NCI-H510A (cell line): ENCODE results near the gene PPP1R12B.
"Not testable (repeated sequence)": the region's sequence is repeated elsewhere in the genome, so short reads cannot be mapped to it uniquely, and the experiment has no call there.

Experiments used
- DNase-seq: peaks from one replicate; lab custom pipeline; 2025; lab: John Stamatoyannopoulos, UW

PPP1R12B gene

DNA sequence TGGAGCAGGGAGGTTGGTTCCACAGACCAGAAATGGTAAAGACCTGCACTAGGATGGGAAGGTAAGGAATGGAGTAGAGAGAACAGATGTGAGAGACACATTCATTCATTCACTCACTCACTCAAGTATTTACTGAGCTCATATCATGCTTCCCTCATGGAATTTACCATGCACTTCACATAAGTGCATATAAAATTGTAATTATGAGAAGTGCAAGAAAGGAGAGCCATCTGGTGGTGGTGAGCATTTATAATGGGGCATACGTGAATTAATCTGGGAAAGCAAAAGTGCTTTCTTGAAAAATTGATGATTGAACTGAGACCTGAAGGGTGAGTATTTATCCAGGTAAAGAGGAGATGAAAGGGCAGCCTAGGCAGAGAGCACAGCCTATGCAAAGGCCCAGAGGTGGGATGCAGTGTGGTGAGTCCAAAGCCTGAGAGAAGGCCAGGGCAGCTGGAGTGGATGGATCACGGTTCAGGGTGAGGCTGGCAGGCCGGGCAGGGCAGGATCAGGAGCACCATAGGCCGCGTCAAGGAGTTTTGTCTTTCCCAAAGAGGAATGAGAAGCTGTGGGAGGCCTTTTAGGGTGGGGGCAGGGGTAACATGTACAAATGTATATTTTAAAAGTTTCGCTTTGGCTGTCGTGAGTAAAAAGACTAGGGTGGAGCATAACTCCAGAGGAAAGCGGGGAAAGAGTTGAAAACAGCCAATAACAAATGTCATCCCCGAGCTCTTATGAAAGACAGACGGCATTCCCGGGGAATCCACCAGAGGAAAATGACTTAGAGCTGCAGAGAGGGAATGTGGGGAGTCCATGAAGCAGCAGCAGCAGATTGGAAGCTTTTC lies 266.1 kb downstream of the PPP1R12B start:
- DNase-seq: not testable (repeated sequence)

DNA sequence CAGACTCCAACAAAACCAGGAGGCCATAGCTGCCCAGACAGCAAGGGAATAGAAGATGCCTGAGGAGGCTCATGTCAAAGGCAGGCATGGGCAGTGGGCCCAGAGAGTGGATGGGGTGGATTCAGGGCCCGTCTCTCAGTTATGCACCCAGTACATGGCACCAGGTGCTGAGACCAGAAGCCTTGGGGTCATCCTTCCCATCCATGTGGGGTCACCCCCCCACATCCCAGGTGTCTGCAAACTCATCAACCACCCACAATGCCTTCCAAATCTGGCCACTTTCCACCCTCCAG lies 266.7 kb downstream of the PPP1R12B start:
- DNase-seq: not testable (repeated sequence)

DNA sequence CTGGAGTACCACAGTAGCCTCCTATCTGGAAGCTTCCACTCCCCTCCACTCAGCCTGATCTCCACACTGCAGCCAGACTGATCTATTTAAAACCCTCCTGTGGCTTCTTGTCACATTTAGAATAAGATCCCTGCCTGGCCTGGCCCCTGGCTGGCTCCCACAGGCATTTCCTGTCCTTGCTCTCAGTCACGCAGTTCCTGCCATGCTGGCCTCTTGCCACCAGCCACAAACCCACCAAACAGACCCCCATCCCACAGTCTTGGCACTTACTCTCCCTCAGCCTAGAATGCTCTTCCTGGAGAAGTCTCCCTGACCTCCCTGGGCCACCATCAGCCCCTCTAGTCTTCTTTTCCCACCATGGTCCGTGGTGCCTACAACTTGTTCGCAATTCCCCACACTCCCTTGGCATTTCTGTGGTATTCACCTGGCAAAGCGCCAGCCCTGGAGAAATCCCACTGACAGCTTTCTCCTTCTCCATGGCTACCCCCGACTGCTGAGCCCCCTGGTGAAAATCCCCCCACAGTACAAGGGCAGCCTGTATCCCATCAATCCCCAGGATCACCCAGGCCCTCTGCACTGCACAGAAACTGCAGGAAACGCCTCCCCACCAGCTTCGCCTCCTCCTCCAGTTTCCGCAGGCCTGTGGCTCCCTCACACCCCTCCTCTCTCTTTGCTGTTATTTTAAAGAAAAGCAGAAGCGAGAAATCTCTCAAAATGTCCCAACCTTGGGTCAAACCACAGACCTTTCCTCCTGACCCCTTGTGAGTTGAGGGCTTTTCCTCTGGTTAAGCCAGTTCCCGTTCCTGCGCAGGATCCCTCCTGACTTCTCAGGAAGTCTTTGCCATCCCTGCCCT lies 267.2 kb downstream of the PPP1R12B start:
- no peak for DNase-seq

DNA sequence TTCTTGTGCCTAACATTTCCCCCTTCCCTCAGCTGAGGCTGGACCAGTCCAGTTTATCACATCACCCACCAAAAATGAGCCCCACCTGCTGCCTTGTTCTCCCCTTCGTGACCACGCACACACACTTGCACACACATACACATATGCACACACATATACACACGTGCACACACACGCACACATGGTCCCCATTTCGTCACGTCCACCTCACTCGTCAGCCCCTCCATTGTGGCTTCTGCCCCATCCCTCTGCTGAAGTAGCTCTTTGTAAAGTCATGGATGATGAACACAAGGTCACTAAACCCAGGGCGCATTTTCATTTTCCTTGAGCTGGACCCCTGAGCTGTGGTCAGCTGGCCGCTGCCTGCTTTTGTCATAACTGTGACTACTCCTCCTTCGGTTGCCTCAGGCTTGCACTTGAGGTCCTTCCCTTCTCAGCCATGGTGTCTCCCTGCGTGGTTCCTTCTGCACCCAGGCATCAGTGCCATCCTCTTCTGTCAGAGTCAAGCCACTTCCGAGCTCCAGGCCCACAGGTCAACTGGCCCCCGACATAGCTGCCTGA lies 267.9 kb downstream of the PPP1R12B start:
- DNase-seq: no peak

DNA sequence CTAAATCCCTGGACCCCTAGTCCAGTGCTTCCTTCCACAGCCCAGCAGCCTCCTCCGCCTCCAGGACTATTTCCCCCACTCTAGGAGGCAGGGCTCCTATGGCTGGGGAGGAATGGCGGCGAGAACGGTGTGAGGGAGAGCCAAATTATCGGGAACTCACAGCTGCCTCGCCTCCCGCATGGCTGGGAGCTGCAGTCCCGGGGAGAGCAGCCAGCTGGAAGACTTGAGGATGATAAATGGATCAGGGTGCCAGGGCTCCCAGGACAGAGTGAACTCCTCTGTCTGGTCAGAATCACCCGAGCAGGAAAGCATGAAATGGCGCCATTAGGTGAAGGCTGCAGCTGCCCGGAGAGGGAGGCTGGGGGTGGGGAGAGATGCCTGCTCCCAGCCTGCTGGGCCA lies 270.5 kb downstream of the PPP1R12B start:
- not testable (repeated sequence) for DNase-seq

DNA sequence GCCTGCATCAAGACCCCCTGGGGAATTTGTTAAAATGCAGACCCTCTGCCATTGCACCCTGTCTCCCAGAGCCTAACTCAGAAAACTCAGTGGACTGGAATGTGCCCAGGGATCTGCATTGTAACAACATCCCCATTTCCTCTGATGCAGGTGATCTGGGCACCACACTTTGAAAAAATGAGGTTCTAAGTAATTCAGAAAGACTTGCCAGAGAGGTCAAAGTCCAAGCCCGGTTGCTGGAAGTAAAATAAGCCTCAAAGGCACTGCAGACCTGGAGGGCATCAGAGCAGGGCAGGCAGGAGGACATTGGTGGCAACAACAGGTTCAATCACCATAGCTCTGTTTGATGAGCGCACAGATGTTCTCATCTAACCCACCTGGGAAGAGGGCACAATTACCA lies 271.0 kb downstream of the PPP1R12B start:
- no peak for DNase-seq

DNA sequence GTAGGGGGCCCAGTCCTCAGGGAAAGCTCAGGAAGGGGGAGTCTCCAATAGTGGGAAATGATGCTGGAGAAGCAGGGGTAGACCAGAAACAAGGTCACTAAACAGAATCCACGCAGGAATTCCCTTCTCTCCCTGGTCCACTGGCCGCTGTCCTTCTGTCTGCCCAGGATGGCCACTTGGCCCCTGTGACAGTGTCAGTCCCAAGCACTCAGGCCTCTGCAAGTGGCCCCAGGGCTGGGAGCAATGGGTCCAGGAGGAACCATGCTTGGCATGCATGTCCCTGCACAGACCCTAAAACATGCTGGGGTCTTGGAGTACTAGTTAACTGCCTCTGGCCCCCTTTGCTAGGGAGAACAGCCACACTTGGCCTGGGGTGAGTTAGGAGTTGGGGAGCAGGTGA lies 271.5 kb downstream of the PPP1R12B start:
- DNase-seq: not testable (repeated sequence)

DNA sequence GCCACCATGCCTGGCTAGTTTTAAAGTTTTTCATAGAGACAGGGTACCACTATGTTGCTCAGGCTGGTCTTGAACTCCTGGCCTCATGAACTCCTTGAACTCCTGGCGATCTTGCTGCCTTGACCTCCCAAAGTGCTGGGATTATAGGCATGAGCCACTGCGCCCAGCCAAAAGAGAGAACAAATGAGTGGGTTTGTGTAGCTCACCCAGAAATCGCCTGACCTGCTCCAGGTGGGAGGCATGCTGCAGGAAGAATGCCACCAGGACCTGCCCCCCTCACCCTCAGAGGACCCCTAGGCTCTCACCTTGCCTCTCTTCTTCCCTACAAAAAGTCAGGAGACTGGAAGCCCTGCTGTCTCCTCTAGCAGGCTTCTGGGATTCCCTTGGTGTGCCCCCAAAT lies 272.9 kb downstream of the PPP1R12B start:
- no peak for DNase-seq

DNA sequence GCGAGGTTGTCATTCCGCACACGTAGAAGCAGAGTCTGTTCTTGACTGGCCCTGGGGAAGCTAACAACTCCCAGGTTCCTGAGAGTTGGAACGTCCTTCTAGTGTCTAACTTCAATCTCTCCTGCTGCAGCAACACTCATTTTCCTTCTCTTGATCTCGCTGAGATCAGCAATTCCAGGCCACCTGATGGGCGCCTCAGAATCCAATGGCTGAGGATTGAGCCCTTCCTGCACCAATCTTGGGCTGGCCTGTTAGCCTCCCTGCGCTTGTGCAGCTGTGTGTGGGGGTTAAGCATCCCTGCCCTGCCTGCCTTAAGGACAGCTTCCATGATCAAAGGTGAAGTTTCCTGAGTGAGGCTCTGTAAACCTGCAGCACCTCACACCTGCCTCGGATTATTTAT lies 273.9 kb downstream of the PPP1R12B start:
- no peak for DNase-seq

DNA sequence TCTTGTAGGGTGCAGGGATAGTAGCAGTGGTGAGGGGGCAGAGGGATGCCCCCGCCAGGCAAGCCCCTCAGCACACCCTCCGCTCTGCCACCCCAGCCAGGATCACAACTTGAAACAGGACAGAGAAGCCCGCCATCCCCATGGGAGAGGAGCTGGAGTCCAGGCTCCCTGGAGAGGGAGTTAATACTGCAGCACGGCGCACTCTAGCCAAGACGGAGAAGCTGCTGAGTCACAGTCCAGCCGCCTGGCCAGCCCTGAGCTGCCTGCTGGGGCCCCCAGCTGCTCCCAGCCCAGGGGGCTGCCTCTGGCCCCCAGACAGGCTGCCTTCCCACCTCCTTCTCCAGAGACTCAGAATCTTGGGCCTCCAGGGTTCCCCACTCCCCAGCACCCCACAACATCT lies 274.6 kb downstream of the PPP1R12B start:
- no peak for DNase-seq

DNA sequence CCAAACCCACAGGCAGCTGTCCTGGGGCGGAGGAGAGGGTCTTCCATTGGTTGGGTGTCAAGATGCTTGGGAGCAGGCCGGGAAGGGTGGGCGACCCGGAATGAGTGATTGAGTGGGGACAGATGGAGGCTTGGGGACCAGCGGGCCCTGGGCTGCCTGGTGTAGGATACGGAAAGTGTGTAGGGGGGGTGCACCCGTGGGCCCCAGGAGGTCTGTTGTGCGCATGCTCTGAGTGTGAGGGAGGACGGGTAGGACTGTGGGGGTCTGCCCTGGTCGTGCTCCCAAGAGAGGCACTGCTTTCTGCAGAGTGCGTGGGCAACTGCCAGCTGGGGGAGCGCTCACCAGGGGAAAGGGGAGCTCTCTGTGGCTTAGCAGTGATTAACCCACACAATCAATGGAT lies 275.0 kb downstream of the PPP1R12B start:
- DNase-seq: not testable (repeated sequence)

DNA sequence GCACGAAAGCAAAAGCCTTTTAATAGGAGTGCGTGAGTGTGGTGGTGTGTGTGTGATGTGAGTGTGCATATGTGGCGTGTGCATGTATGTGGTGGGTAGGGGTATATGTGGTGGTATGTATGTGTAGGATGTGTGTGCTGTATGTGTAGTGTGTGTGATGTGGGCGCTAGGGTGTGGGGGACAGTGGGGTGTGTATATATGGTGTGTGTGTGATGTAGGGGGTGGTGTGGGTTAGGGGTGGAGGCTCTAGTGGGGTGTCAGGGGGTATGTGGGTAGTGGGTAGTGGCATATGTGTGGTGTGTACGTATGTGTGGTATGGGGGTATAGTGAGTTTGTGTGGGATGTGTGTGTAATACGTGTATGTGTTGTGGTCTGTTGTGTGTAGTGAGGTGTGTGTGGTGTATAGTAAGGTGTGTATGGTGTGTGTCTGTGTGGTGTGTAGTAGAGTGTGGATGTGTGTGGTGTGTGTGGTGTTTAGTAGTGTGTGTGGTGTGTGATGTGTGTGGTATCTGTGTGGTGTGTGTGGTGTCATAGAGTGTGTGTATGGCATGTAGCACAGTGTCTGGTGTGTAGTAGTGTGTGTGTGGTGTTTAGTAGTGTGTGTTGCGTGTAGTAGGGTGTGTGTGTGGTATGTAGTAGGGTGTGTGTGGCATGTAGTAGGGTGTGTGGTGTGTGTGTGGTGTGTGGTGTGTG lies 275.7 kb downstream of the PPP1R12B start:
- no peak for DNase-seq

DNA sequence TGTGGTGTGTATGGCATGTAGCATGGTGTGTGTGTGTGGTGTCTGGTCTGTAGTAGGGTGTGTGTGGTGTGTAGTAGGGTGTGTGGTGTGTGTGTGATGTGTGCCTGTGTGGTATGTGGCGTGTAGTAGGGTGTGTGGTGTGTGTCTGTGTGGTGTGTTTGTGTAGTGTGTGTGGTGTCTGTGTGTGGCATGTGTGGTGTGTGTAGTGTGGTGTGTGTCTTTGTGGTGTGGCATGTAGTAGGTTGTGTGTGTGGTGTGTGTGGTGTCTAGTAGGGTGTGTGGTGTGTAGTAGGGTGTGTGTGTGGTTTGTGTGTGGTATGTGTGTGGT lies 276.2 kb downstream of the PPP1R12B start:
- no peak for DNase-seq

DNA sequence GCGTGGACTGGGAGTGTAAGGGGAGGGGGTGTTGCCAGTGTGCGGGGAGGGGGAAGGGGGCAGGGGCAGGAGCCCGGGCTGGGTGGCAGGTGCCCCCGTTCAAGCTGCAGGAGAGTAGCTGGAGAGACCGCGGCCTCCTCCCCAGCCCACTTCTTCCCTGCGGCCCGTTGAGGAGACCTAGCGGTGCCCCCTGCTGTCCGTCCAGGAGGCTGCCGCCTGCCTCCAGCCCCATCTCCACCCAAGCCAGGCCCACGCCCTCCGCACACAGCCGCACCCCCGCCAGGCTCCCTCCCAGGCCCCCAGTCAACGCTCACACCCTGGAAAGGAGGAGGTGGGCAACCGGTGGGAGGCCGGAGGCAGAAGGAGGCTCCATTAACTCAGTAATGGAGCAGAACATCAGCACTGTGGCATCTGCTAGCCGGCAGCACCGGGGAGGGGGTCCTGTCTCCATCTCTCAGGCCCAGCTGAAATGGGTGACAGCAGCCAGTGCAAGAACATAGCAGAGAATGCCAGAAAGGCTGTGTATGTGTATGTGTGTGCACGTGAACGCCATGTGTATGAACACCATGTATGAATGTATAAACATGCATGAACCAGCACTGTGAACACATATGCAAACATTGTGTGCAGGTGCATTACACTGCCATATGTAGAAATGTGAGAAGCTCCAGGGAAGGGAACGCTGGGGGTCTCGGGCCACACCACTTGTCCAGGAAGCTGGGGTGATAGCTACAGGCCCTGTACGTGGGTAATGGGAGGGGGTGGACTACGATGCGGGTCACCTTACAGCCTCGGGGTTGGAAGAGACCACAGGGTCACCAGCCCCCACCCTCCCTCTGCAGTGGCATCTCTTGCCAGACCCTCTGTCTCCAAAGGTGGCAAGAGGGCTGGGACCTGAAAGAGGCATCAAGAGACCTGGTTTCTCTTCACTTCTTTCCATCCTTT lies 277.2 kb downstream of the PPP1R12B start:
- peak; percentile 45 for DNase-seq

DNA sequence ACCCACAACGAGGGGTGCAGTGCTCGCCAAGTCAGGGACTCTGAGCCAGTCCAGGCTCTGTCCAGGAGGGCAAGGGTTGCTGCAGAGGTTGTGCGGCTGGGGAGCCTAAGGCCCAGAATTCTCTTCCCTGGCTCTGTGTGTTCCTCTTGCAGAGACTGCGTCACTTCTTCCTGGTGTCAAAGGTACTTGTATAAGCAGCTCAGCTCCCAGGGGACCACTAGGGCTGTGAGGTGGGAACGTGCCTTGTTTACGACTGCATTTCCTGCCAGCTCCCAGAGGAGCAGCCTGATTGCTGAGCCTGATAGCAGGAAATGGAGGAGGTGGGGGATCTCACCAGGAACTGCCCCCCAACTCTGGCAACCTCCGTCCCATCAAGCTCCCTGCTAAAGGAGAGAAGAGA lies 278.5 kb downstream of the PPP1R12B start:
- not testable (repeated sequence) for DNase-seq

DNA sequence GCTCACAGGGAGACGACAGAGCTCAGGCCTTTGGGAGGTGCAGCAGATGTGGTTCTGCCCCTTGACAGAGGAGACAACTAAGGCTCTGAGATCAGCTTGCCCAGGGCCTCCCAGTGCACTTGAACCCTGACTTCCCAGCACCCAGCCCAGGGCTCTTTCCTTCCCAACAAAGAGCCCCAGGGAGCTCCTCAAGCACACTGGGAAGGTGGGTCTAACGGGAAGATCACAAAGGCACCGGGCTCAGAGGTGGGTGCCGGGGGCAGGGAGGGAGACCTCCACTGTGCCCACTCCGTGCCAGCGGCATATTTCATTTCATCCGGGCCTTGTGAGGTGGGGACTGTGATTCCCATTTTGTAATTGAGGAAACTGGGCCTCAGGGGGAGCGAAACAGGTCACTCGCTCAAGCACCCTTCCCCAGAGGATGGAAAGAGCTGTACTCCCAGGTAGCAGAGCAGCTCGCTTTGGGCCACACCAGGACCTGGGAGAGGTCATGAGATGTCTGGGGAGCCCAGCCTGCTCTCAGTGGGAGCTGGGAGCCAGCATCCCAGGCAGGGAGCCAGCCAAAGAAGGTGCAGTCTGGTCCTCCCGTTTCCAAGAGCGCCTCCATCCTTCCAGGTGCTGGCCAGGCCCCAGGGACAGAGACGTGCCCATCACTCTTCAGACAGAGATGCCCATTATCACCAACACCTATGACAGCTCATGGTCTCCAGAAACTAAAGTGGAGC lies 279.5 kb downstream of the PPP1R12B start:
- no peak for DNase-seq

DNA sequence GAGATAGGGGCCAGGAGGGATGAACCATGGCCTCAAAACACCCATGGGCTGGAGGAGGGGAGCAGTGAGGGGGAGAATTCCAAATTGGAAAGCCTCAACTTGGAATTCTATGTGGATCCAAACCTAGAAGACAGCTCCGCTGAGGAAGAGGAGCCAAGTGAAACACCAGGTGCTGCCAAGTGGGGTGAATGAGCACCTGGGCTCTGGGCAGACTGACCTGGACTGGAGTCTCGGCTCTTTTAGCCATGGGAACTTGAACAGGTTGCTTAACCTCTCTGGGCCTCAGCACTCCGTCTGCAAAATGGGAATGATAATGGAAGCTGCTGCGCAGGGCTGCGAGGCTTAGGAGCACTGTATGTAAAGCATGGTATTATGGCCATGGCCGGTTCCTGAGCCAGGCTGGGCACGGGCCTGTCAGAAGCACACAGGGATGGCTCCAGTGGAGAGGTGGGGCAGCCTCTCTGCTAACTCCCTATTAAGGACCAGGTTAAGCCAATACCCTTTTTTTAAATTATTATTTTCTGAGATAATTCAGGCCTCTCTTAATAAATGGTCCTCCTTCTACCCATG lies 280.2 kb downstream of the PPP1R12B start:
- no peak for DNase-seq

DNA sequence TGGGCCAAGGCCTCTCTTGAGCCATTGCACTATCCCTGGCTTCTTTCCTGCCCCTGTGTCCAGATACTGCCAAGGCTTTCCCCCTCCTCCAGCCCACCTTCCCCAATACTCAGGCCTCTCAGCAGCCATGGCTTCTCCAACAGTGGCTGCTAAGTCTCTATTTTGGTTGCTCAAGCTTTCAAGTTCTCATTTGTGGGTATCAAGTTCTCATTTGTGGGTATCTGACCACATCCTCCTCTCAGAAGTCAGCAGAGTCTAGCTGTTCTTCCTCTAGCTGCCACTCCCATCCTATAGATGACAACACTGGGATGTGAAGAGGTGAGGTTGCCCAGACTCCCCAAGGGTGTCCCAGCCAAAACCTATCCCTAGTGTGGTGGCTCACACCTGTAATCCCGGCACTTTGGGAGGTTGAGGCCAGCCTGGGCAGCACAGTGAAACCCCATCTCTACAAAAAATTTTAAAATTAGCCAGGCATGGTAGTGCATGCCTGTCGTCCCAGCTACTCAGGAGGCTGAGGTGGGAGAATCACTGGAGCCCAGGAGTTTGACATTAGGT lies 280.8 kb downstream of the PPP1R12B start:
- DNase-seq: not testable (repeated sequence)

DNA sequence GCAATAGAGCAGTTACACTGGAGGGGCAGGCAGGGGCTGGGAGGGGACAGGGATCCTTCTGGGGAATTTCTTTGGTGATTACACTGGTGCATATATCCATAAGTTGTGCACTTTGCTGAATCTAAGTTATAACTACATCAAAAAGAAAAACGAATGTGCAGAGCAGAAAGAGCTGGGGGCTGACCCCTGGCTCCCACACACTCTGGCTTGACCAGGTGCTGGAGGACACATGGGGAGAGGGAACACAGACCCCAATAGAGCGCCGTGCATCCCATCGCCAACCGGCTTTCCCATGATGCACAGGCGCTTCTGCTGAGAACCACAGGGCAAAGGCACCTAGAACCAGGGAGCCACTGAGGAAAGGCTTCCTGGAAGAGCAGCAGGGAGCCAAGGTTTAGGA lies 281.6 kb downstream of the PPP1R12B start:
- DNase-seq: not testable (repeated sequence)

DNA sequence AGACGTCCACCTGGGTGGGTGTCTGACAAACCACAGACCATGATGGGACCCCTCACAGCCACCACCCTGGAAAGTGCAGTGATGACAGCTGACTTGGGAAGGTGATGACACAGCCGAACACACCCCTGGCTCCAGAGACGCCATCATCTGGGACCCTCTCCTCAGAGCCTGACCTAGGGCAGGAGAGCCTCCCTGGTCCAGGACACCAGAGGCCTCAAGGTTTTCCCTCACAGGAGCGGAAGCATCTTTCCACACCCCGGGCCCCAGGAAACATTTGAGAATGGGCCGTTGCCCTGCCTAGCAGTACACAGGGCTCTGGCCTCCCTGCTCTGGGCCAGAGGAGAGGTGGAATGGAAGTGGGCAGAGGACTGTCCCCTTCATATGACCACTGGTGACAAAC lies 282.0 kb downstream of the PPP1R12B start:
- DNase-seq: no peak
